ENCODE measurements around the gene PLPPR3.

PLPPR3 gene, protein sequence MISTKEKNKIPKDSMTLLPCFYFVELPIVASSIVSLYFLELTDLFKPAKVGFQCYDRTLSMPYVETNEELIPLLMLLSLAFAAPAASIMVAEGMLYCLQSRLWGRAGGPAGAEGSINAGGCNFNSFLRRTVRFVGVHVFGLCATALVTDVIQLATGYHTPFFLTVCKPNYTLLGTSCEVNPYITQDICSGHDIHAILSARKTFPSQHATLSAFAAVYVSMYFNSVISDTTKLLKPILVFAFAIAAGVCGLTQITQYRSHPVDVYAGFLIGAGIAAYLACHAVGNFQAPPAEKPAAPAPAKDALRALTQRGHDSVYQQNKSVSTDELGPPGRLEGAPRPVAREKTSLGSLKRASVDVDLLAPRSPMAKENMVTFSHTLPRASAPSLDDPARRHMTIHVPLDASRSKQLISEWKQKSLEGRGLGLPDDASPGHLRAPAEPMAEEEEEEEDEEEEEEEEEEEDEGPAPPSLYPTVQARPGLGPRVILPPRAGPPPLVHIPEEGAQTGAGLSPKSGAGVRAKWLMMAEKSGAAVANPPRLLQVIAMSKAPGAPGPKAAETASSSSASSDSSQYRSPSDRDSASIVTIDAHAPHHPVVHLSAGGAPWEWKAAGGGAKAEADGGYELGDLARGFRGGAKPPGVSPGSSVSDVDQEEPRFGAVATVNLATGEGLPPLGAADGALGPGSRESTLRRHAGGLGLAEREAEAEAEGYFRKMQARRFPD
- long read RNA-seq, donor 1, partial matches to known transcripts = 0 of 2 reads
- long read RNA-seq, donor 1, other reads (novel, unspliced or antisense) = 0 of 2 reads
- long read RNA-seq, donor 2, partial matches to known transcripts = 0 of 2 reads
- long read RNA-seq, donor 2, other reads (novel, unspliced or antisense) = 0 of 2 reads
- long read RNA-seq, donor 3, partial matches to known transcripts = 0 of 1 reads
- long read RNA-seq, donor 3, other reads (novel, unspliced or antisense) = 0 of 1 reads
- long read RNA-seq, donor 4, partial matches to known transcripts = 5 of 9 reads
- long read RNA-seq, donor 4, other reads (novel, unspliced or antisense) = 0 of 9 reads
- long read RNA-seq, donor 5, transcript PLPPR3-204 (8 exons, 2,328 nt) = major isoform, 5 of 5 reads
- long read RNA-seq, donor 5, partial matches to known transcripts = 0 of 5 reads
- long read RNA-seq, donor 5, other reads (novel, unspliced or antisense) = 0 of 5 reads
- long read RNA-seq, donor 6, partial matches to known transcripts = 0 of 4 reads
- long read RNA-seq, donor 6, other reads (novel, unspliced or antisense) = 0 of 4 reads
- long read RNA-seq, donor 7 = 0 reads
- long read RNA-seq, donor 8, transcript PLPPR3-204 (8 exons, 2,328 nt) = major isoform, 8 of 8 reads
- long read RNA-seq, donor 8, partial matches to known transcripts = 0 of 8 reads
- long read RNA-seq, donor 8, other reads (novel, unspliced or antisense) = 0 of 8 reads

GRCh38 chr19:821825-822503, at the start of gene PLPPR3:
PLPPR3 (minus strand) TSS chr19:821955; CDS start chr19:821559, 396 bp downstream.
- DNase-seq = no peak

- DNase-seq = no peak
Measured at GRCh38 chr19:870963-871401, 49.2 kb upstream of the PLPPR3 start.

GRCh38 chr19:870314-870713, 48.6 kb upstream of the PLPPR3 start:
- DNase-seq = no peak

DNA sequence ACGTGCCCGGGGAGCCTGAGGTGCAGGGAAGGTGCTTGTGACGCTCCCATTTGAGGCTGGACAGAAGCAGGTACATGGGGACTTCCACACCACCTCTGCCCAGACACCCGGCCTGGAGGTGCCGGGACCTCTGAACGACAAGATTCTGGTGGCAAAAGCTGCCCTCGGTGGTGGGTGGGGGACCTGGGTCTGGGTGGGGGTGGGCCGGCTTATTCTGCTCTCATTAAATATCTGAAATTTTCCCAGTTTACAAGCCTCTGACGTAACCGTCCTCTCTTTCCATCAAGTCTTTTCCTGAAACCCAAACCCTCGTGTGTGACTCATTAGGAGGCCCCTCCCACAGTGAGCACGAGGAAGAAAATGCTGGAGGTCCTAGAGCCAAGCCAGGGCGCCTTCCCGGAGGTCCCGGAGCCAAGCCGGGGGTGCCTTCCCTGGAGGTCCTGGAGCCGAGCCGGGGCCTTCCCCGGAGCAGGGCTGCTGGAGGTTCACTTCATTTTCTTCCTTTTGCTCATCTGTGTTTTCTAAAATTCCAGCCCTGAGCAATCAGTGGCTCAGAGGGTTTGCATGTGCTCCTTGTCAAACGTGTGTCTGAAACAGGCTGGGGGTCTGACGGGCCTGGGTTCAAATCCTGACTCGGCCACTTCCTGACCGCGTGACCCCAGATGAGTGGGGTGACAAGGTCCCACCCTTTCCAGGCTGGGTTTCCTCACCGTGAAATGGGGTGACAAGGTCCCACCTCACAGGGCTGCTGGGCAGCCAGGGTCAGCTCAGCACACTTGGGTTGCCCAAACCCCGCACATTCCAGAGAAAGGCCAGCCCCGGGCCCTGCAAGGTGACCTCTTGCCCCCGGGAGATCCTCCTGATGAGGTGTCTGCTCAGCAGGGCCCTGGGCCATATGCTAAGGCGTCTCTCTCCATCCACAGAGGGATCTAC, 47.8 kb upstream of the PLPPR3 start:
- DNase-seq = no peak

DNA sequence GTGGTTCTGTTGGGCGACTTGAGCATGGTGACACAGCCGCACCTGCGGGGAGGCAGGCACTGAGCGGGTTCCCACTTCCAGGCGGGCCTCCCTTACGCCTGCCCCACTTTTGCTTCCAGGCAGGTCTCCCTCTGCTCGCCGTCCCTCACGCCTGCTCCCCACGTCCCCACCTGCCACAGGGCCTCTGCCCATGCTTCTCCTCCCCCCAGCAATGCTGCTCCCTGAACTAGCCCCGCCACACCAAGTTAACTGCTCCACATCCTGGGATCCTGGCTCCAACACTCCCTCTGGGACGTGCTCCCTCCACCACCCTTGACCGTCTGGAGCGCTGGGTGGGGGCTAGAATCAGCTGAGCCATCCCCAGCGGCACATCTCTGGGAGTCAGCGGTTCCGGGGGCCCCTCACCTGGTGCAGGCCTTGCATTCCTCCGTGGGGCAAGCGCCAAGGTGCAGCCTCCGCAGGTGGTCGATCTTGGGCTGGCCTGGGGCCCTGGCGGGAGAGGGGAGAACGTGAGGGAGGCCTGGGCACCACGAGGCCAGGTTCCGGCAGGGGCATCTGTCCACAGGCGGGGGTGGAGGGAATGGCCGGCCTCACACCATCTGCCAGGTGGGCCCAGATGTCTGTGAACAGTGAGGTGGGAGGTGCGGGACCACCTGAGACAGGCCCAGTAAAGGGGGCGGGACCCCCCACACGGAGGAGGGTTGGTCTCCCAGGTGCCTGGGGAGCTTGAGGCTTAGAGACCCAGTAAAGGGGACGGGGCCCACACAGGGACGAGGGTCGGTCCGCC, 46.9 kb upstream of the PLPPR3 start:
- no peak for DNase-seq

- DNase-seq = no peak
Measured at GRCh38 chr19:867855-868457, 46.2 kb upstream of the PLPPR3 start.

- DNase-seq = no peak
Measured at GRCh38 chr19:867301-867793, 45.6 kb upstream of the PLPPR3 start.

- no peak for DNase-seq
Measured at GRCh38 chr19:866769-867300, 45.1 kb upstream of the PLPPR3 start.

GRCh38 chr19:863315-863620, 41.5 kb upstream of the PLPPR3 start:
- no peak for DNase-seq

- DNase-seq = peak; percentile 44
Measured at GRCh38 chr19:862581-863314, 41.0 kb upstream of the PLPPR3 start.

- no peak for DNase-seq
Measured at GRCh38 chr19:861756-862580, 40.2 kb upstream of the PLPPR3 start.

DNA sequence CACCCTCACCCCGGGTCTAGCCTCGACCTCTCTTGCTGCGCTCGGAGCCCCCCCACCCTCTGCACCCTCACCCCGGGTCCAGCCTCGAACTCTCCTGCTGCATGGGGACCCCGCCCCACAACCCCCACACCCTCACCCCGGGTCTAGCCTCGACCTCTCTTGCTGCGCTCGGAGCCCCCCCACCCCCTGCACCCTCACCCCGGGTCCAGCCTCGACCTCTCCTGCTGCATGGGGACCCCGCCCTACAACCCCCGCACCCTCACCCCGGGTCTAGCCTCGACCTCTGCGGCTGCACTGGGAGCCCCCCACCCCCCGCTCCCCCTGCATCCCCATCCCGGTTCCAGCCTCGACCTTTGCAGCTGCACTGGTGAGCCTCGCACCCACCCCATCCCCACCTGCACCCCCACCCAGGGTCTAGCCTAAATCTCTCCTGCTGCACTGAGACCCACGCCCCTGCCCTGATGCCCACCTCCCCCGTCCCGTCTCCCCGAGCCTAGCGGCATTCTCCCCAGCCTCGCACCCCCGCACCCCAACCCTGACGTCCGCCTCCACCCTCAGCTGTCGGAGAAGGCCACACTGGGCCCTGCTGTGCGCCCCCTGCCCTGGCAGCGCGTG, 39.5 kb upstream of the PLPPR3 start:
- DNase-seq = no peak

- DNase-seq = no peak
Measured at GRCh38 chr19:858868-859843, 37.4 kb upstream of the PLPPR3 start, which contains the start of gene CFD. CFD (plus strand) TSS chr19:859664; CDS start chr19:859690, 26 bp downstream.

- DNase-seq = no peak
Measured at GRCh38 chr19:858284-858683, 36.5 kb upstream of the PLPPR3 start.

GRCh38 chr19:855566-856120, 33.9 kb upstream of the PLPPR3 start:
- no peak for DNase-seq
